ENCODE results near the gene MTREX.

MTREX gene

DNA sequence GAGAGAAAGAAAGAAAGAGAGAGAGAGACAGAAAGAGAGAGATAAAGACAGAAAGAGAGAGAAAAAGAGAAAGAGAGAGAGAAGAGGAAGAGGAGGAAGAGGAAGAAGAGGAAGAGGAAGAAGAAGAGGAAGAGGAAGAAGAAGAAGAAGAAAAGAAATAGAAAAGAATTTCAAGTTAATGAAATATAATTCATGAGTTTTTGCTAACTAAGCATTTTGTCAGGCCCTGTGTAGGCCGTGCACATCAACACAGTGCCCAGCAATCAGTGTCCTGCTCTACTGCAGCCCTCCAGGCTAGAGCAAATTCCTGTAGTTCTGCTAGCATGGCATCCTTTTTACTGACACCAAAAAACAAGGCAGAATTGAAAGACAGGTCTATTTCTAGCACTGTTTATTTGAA, 164.9 kb downstream of the MTREX start:
- Histone ChIP-seq H3K4me3 (replicated peaks; ENCODE audit: low read depth, low read length) (no peak overlapping the region), H3K36me3 (ENCODE audit: control insufficient read depth, insufficient read depth, low read length) (no peaks in the 10 kb centered on the region), H3K27me3 (replicated peaks; ENCODE audit: control insufficient read depth, insufficient read depth, low read length) (no peaks in the 10 kb centered on the region)
- no peak for DNase-seq (ENCODE audit: extremely low read depth, insufficient read length)
- no peak for TF ChIP-seq CTCF (IDR thresholded peaks at IDR 0.05; ENCODE audit: insufficient read depth, low read length, poor library complexity, severe bottlenecking)

Data from GM06990 (cell line).